Heart right ventricle (tissue), 16 donors: ENCODE measurements around the gene PPP1R36. TPM values are rescaled to one million over a fixed set of nuclear protein-coding genes. Genes with fewer than 3 reads are reported as not detected.
A peak's percentile ranks its signal among the peaks of the same experiment; 100 is the strongest.
"Not testable (repeated sequence)": the region's sequence is repeated elsewhere in the genome, so short reads cannot be mapped to it uniquely, and the experiment has no call there.

Source experiments
- ATAC-seq, 8 donors: fragments of 200-7000 bp; cut with Tn5 transposase; one replicate each; pipeline ENCODE4 v1.9.1; 2020; ENCODE audit warnings: mild to moderate bottlenecking in 8 of 8, moderate library complexity in 8 of 8, moderate number of reproducible peaks in 1 of 8
- DNase-seq, 2 donors: peaks; one replicate each; pipeline ENCODE4 v3.0.0-alpha.2; 2020
- H3K27ac ChIP-seq, 10 donors: fragments of 200-600 bp; sonication (generic) in 2 of 10; one replicate each; pipeline versions ENCODE4 v1.5.0 to v1.8.0; 2020 to 2022; ENCODE audit warnings: mild to moderate bottlenecking in 3 of 10
- H3K27me3 ChIP-seq, 7 donors: fragments of 200-600 bp; one replicate each; pipeline ENCODE4 v1.8.0; 2021 to 2022; ENCODE audit warnings: mild to moderate bottlenecking in 2 of 7
- H3K36me3 ChIP-seq, 9 donors: fragments of 200-600 bp; sonication (generic) in 1 of 9; one replicate each; pipeline versions ENCODE4 v1.5.0 to v1.8.0; 2020 to 2022; ENCODE audit warnings: mild to moderate bottlenecking in 2 of 9
- H3K4me1 ChIP-seq, 9 donors: fragments of 200-600 bp; sonication (generic) in 1 of 9; one replicate each; pipeline versions ENCODE4 v1.5.0 to v1.8.0; 2020 to 2022; ENCODE audit warnings: mild to moderate bottlenecking in 4 of 9
- H3K4me3 ChIP-seq, 10 donors: fragments of 200-600 bp; sonication (generic) in 2 of 10; one replicate each; pipeline versions ENCODE4 v1.5.0 to v1.8.0; 2020 to 2022; ENCODE audit warnings: mild to moderate bottlenecking in 7 of 10, moderate library complexity in 2 of 10
- H3K9me3 ChIP-seq, 11 donors: fragments of 200-600 bp in 10 of 11; sonication (generic) in 2 of 11; one replicate each; pipeline versions ENCODE4 v1.5.0 to v1.8.0; 2013 to 2022; ENCODE audit warnings: mild to moderate bottlenecking in 2 of 11, control low read depth in 1 of 11, moderate library complexity in 1 of 11
- CTCF ChIP-seq, 9 donors: fragments of 200-600 bp; sonication (generic) in 2 of 9; IDR thresholded peaks; one replicate each; pipeline versions ENCODE4 v1.5.0 to v1.8.0; 2021 to 2022; ENCODE audit warnings: antibody characterized with exemption in 9 of 9, mild to moderate bottlenecking in 5 of 9, moderate library complexity in 1 of 9
- WGBS, 2 donors: extraction: QIAGEN DNeasy Blood & Tissue Kit; methylation state at CpG; one replicate each; pipeline ENCODE4 v1.1.7; 2013; ENCODE audit warnings: inconsistent platforms in 1 of 2; 5-methylcytosine and 5-hydroxymethylcytosine counted together
- intact Hi-C, 10 donors: fragments of 100-400 bp; cut with DNase I; formaldehyde crosslinking; loops; one replicate each; pipeline versions ENCODE4 v1.11.1 to v1.14.2; 2022
- polyA plus RNA-seq, 2 donors: library from polyadenylated mRNA; stranded (reverse); fragments of 200-250 nt; gene quantifications; one replicate each; pipeline ENCODE4 v1.2.3, GENCODE V29; 2013
- total RNA-seq, 10 donors: library from RNA; stranded (reverse); fragmentation: NEBNext Ultra II Directional in 3 of 10; extraction: Animal tissue kit (Norgen Biotek cat#: 25700) in 3 of 10; gene quantifications; one replicate each; pipeline versions ENCODE4 v1.2.1 to v1.2.4, GENCODE V29; 2021 to 2023
- donor health status: Arrhythmogenic right ventricular cardiomyopathy.
- donor health status: ischemic (EF 13 %, LVEDD 7.1; RV severe dilation, severe dysfunction).
- donor health status: healthy with polysubstance abuse.
- donor health status: DM: no; HTN: yes; CAD: no.
- donor health status: DM: no; HTN: no; CAD: no.
- donor health status: ischemic (EF 25% LVEDD 6.9; RV normal size, moderate dysfunction).
- donor health status: ischemic (EF 25% LVEDD 5.7; RV mildly dilated, moderate dysfunction).
- donor health status: healthy.
- donor health status: DM: yes; HTN: yes; CAD: no.
- donor health status: Ischemic cardiomyopathy.
- donor health status: ischemic (EF 35%, LVEDD 5.7; RV mildly dilated, moderate dysfunction).
- donor health status: nonischemic (EF 11% LVEDD 7.7; RV severe dilation, severe dysfunction).
- donor health status: DM: yes; HTN: yes; CAD: no.
- donor health status: PGD.
- donor health status: ischemic (EF 29% LVEDD 5.4; RV normal size, mild dysfunction).
- donor health status: nonischemic (EF 23%, LVEDD 6.1; RV moderate dilation, normal function).

Gene PPP1R36
- total and polyA plus RNA-seq, 12 donors, result 0.07 to 0.85 (median 0.49) TPM; not detected in 2

DNA sequence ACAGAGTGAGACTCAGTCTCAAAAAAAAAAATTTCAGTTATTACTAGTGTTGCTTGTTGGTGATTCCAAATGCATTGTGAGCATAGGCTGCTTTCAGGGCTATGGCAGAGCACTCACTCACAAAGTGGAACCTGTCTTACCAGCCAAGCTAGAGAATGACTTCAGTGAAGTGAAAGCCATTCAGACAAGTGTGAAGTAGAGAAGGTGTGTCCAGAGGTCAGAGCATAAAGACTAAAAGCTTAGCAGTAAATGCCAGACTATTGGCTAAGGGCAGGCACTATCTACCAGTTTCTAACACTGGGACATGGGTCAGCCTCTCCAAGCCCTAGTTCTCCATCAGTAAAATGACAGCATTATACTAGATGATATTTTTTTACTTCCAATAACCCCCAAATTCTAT lies 12.7 kb downstream of the PPP1R36 start:
- H3K27ac ChIP-seq, result no peak overlapping the region
- ATAC-seq (peak in 4 of 8 donors; percentile 25 to 77 (median 40)), DNase-seq (no peak)
- H3K4me1 ChIP-seq, result peaks cover 0 to 27% (median 9%) of the 10 kb centered on the region in 9 donors
- no peak for TF ChIP-seq CTCF (IDR thresholded peaks at IDR 0.05)
- no peaks in the 10 kb centered on the region for H3K27me3 ChIP-seq
- H3K36me3 ChIP-seq, result no peaks in the 10 kb centered on the region
- H3K4me3 ChIP-seq, result no peak overlapping the region
- intact Hi-C loops, result no loop called here
- H3K9me3 ChIP-seq, result no peaks in the 10 kb centered on the region

DNA sequence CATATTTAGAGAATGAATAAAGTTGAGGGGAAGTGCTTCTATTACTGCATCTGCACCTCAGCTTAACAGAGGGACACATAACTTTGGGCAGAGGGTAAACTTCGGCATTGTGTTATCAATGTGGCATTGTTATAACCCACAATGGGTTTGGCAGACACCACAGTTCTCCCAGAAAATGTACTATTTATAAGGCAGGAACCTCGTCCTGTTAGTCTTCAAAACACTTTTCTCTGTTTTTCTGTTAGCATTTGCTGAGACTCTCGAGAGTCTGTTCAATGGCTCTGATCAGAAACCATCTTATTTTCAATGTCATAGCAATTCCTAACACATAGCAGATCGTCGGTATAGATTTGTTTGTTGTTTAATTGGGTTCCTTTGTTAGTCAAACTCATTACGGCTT lies 13.9 kb downstream of the PPP1R36 start:
- Histone ChIP-seq H3K27me3 (no peaks in the 10 kb centered on the region), H3K4me3 (no peak overlapping the region), H3K4me1 (peaks cover 0 to 36% (median 12%) of the 10 kb centered on the region in 9 donors), H3K27ac (peak overlapping the region in 1 of 10 donors; percentile 16), H3K36me3 (no peaks in the 10 kb centered on the region), H3K9me3 (no peaks in the 10 kb centered on the region)
- intact Hi-C loops, result no loop called here
- WGBS, 2 donors, result 66 to 72% methylated on average over 6 of the region's 6 CpGs
- DNase-seq (no peak), ATAC-seq (no peak)
- no peak for TF ChIP-seq CTCF (IDR thresholded peaks at IDR 0.05)

- ATAC-seq, result peak in 4 of 8 donors; percentile 9 to 29 (median 21)
- DNase-seq, result no peak
- intact Hi-C loops, result no loop called here
Observed at GRCh38 chr14:64566651-64567122, 16.9 kb downstream of the PPP1R36 start.

GRCh38 chr14:64569138-64569631 lies 19.4 kb downstream of the PPP1R36 start:
- Histone ChIP-seq H3K36me3 (no peaks in the 10 kb centered on the region), H3K27me3 (no peaks in the 10 kb centered on the region), H3K9me3 (no peaks in the 10 kb centered on the region), H3K4me3 (no peak overlapping the region), H3K4me1 (peaks cover 0 to 49% (median 20%) of the 10 kb centered on the region in 9 donors), H3K27ac (peak overlapping the region; percentile 27 to 88 (median 60))
- DNase-seq (peak; percentile 48 to 57), ATAC-seq (peak; percentile 85 to 99 (median 94))
- intact Hi-C loops, result no loop called here
- WGBS, 2 donors, result 40 to 47% methylated on average over 3 of the region's 3 CpGs
- TF ChIP-seq CTCF (IDR thresholded peaks at IDR 0.05), result no peak

More at GRCh38 chr14:64566651-64567122, 16.9 kb downstream of the PPP1R36 start:
- H3K27ac ChIP-seq, result peak overlapping the region in 5 of 10 donors; percentile 20 to 65 (median 31)
- TF ChIP-seq CTCF (IDR thresholded peaks at IDR 0.05), result no peak
- no peaks in the 10 kb centered on the region for H3K27me3 ChIP-seq
- no peak overlapping the region for H3K4me3 ChIP-seq
- H3K9me3 ChIP-seq, result no peaks in the 10 kb centered on the region
- WGBS, 2 donors, result 72 to 84% methylated on average over 5 of the region's 5 CpGs
- peaks cover 0 to 49% (median 20%) of the 10 kb centered on the region in 9 donors for H3K4me1 ChIP-seq
- H3K36me3 ChIP-seq, result no peaks in the 10 kb centered on the region

DNA sequence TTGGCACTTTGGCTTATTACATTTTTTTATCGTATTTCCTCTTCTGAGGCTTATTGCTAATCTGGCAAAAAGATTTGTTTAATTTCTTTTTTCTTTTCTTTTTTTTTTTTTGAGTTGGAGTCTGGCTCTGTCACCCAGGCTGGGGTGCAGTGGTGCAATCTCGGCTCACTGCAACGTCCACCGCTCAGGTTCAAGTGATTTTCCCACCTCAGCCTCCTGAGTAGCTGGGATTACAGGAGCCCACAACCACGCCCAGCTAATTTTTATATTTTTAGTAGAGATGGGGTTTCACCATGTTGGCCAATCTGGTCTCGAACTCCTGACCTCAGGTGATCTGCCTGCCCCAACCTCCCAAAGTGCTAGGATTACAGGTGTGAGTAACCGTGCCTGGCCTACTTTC lies 19.9 kb downstream of the PPP1R36 start:
- H3K9me3 ChIP-seq, H3K4me3 ChIP-seq, DNase-seq, H3K27me3 ChIP-seq, intact Hi-C loops, H3K36me3 ChIP-seq: not testable (repeated sequence)
- peak in 2 of 8 donors; percentile 14 to 38 for ATAC-seq
- peaks cover 0 to 49% (median 20%) of the 10 kb centered on the region in 9 donors for H3K4me1 ChIP-seq
- WGBS, 2 donors, result 81 to 84% methylated on average over 7 of the region's 7 CpGs
- H3K27ac ChIP-seq, result peak overlapping the region in 9 of 10 donors; percentile 22 to 88 (median 61)
